ENCODE results near the gene HNRNPA2B1. TPM values are rescaled to one million over a fixed set of nuclear protein-coding genes. Genes with fewer than 3 reads are reported as not detected.
A peak's percentile ranks its signal among the peaks of the same experiment; 100 is the strongest.
"Not testable (repeated sequence)": the region's sequence is repeated elsewhere in the genome, so short reads cannot be mapped to it uniquely, and the experiment has no call there.

The HNRNPA2B1 gene
- total RNA-seq, 1 donor from 2014 or later: 67.1 TPM

DNA sequence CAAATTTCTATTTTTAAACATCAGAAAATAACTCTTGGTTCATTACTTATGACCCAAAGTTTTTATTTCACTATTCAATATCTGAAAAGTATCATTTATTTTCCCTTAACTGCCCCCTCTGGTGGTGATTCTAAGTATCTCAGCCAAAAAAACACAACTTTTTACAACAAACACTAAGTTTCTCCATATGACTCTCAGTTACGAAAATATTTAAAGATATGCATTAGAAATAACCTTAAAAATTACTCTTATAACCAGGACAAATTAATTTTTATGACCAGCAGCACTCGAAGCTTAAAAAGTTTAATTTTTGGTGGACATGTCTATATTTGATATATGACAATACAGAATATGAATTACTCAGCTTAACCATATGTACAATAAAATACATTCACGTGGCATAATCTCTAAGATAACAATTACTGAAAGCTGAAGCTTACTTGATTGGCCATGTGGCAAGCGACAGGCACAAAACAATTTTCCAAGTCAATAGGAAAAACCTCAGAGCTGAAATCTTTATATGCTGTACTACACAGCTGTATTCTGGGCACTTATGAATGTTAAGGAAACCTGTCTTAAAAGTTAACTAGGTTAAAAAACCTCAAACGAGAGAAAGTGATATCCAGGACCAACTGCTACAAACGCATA, 2.3 kb downstream of the HNRNPA2B1 start:
- DNase-seq (ENCODE audit: low read depth in 2 of 2): peak; percentile 47 to 61

DNA sequence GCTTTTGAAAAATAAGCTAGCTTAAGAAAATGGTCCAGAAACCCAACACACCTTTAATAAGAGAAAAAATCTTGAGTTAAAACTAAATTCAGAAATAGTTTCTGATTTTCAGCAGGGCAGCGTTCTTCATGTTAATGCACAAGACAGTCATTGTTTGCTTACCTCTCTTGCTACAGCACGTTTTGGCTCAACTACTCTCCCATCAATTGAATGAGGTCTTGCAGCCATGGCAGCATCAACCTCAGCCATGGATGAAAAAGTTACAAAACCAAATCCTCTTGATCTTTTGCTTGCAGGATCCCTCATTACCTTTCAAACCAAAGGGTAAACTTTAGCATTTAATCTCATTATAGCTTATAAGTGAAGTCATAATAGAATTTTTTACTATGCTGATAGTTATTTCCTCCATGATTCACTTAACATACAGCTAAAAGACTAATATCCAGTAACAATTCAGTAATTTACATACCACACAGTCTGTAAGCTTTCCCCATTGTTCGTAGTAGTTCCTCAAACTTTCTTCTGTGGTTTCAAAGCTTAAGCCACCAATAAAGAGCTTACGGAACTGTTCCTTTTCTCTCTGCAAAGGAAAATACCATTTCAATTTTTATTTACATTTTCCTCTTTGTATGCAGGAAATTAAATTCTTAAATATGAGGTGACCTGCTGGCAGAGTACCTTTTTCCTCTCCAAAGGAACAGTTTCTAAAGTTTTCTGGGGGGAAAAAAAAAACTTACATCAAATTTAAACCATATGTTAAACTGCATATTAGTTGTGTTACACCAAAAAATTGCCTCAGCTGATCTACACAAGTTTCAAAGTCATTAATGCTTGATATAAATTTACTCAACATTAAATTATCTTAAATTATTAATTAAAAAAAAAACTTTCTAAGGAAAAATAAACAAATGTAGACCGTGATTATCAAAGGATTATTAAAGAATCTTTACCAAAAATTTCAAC, 3.1 kb downstream of the HNRNPA2B1 start:
- peak in 1 of 2 donors; percentile 23 for DNase-seq (ENCODE audit: low read depth in 2 of 2)

DNA sequence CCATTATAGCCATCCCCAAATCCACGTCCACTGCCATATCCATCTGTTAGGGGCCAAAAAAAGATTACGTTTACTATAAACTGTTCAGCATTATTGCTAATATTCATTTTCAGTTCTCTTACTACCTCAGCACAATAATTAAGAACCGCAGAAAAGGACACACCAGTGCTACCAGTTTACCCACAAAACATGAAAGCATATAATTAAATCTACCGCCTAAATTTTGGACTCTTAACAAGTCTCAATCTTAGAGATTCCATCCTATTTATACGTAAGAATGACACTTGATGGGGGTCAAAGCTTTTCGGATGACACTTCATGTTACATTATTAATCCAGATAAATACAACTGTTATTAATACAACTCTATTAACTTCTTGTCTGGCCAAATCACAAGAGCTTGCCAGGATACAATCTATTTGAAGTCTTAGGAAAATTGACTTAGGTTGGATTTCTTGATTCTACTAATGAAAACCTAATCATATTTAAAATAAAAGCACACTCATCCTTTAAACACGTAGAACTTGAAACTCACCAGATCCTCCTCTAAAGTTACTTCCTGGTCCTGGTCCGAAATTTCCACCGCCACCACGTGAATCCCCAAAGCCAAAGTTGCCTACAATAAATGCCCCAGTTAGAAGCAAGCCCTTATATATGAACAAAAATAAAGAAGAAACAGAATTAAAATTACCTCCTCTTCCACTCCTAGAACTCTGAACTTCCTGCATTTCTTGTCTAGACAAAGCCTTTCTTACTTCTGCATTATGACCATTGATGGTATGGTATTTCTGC, 4.5 kb downstream of the HNRNPA2B1 start:
- no peak for DNase-seq (ENCODE audit: low read depth in 2 of 2)

DNA sequence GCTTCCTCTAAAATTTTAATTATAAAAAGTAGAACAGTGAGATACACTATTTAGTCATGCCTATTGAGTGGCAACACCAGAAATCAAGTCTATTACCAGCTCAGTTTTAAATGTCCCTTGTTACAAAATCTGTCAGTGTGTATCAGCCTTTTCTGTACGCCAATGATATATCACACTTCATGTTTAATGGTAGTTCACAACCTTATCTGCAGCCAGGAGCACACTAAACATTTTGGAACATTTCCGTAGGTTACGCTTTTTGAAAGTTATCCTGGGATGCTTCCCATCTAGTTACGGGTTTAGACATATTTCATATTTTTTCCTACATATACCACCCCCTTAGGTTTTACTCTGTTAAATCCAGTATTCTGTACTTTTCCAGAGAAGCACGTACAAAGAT, 5.4 kb downstream of the HNRNPA2B1 start:
- DNase-seq (ENCODE audit: low read depth in 2 of 2): no peak

DNA sequence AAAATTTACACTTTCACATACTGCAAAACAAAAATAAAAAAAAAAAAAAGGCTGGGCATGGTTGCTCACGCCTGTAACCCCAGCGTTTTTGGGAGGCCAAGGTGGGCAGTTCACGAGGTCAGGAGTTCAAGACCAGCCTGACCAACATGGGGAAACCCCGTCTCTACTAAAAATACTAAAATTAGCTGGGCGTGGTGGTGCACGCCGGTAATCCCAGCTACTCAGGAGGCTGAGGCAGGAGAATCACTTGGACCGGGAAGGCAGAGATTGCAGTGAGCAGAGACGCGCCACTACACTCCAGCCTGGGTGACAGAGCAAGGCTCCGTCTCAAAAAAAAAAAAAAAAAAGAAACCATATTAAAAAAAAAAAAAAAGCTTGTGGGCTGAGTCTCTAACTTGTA, 5.8 kb downstream of the HNRNPA2B1 start:
- DNase-seq (ENCODE audit: low read depth in 2 of 2): not testable (repeated sequence)

DNA sequence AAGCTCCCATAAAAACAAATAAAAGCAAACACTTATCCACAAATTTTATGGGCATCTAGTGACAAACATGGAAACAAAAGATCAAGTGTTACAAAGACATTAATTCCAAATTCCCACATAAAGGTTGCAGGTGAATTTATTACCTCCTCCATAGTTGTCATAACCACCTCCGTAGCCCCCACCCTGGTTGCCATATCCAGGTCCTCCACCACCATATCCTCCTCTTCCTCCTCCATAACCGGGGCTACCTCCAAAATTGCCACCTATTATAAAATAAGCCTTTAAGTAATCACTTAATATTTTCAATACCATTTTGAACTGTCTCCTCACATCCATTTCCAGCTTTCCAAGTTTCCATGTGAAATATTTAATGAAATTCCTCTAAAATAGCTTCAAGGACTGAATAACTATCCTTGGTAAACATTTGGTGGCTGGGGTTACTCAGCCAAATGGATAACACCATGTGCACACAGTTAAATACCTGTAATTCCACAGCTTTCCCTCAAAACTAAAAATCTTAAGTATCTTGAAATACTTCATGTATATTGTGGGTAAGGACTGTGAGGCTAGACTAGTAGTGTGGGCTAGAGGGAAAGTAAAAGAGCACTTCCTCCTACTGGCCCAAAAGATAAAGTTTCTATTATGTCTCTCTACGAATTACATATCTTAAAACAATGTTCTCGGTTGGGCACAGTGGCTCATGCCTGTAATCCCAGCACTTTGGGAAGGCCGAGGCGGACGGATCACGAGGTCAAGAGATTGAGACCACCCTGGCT, 6.9 kb downstream of the HNRNPA2B1 start:
- no peak for DNase-seq (ENCODE audit: low read depth in 2 of 2)

DNA sequence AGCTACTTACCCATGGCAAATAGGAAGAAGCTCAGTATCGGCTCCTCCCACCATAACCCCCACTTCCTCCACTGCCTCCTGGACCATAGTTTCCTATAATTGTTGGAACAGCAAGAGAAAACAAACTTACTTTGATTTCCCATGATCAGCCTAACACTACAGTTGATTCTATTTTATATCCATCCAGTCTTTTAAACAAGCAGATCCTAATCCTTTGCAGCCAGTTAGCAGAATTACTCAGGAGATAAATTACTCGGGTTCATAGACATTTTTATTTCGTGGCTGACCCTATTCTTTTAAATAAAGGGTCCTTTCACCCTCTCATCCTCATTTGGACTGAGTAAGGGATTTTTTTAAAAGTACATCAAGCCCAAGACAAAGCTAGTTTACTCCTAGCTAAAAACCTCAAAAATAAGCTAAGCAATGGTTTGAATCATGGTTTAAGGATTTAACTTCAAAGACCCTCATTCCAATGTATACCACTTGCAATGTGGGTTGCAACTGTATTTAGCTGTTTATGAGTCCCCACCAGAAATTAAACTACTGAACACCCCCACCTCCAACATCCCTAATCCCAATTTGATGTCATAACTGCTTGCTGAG, 8.0 kb downstream of the HNRNPA2B1 start:
- peak; percentile 39 to 64 for DNase-seq (ENCODE audit: low read depth in 2 of 2)

DNA sequence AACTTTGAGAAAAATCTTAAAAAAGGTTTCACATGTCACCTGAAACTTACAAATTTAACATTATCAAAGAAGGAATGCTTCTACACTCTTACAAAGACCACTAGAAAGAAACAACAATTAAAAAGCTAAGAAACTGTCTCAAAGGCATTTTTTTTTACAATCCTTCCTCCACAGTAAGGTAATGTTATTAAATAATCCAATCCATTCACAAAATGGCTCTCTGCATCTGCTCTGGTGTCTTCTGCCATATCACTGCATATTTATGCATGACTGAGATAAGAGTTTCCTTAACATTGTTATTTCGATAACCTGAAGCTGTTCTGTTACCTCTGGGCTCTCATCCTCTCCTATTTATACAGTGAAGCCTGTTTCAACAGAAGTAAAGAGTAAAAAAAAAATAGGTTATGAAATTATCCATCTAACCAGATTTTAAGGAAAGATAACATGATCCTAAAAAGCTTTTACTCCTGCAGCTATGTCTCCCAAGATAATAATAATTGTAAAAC, 8.5 kb downstream of the HNRNPA2B1 start:
- DNase-seq (ENCODE audit: low read depth in 2 of 2): no peak

DNA sequence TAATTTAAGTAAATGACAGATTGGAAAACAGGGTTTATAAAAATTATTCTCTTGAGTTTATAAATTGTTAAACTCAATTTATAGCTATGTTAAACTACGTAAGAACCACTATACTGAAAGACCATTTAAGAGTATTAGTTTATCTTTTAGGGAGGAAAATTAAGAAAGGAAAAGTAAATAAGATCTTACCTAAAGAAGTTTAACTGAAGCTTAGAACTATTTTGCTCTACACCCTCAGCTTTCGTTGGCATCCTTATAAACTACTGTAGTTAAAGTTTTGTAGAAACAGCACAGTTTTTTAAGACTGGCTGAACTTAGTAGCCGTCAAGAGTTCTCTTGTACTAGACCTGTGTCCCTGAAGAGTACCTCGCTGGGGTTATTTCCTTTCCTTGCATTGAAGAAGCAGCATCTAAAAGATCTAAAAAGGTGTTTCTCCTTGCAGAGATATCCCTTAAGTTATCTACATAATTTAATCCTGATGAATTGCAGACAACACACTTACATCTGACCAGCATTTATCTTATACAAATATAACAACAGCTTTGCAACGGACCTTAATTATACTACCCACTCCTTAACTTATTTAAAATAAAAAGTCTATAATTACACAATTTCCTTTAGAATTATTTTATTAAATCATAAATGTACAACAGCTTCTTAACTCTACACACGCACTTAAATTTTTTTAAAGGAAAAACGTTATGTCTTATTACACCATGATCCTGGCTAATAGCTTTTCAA, 9.1 kb downstream of the HNRNPA2B1 start:
- DNase-seq (ENCODE audit: low read depth in 2 of 2): no peak

DNA sequence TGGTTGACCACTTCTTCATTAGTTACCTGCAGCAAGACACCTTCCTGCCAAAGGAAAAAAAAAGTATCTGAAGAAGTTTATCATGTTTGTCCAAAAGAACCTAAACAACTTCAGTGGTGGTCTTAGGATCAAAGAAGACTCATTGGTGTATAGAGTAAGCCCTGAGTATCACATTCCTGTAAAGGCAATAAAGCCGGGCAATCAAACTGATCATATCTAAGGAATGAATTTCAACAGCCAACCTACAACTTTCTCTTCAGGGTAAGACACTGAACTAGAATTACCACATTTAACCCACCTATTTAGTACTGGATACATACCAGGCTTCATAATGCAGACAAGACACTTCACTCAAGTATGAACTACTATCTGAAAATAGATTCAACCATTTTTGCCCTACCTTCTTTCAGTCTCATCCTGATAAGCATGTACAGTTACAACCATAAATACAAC, 10.1 kb downstream of the HNRNPA2B1 start:
- DNase-seq (ENCODE audit: low read depth in 2 of 2): no peak

DNA sequence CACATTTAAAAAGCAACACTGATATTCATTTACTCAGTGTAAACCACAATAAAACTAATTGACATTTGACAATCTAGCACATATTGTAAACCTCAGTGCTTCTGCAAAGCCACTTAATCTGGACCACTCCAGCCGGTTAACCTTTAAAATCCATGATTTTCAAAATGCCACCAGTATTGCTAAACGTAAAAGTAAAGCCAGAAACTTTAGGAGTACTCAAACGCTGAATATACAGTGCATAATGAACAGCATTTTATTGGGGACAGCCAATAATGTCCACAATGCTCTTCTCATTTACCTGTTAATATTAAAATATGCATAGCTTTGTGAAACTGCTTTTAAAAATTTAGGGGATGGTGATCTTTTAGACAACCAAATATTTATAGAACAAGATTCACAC, 10.8 kb downstream of the HNRNPA2B1 start:
- no peak for DNase-seq (ENCODE audit: low read depth in 2 of 2)

DNA sequence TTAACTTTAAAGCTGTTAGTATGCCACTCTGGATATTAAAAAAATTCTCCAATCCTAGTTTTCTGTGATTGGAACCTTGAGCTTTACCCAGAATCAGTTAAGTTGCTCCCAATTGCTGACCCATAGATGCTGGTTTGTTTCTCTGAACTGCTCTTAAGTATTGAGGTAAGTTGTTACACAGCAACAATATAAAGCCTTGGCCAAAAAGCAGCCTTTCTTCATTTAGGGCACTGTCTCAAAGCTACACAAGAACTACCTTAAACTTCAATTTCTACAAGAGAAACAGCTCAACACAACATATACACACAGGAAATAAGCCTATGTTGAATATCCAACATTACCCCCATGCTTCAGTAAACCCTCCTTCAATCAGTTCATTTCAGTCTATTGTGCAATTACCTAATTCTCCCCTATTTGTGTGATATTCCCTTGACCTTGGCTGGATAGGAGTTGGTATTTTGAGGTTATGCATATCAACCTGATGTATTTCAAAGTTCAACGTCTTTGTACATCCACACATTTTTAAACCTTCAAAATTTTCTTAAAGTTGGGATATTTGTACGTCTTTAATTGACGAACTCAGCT, 11.5 kb downstream of the HNRNPA2B1 start:
- no peak for DNase-seq (ENCODE audit: low read depth in 2 of 2)

DNA sequence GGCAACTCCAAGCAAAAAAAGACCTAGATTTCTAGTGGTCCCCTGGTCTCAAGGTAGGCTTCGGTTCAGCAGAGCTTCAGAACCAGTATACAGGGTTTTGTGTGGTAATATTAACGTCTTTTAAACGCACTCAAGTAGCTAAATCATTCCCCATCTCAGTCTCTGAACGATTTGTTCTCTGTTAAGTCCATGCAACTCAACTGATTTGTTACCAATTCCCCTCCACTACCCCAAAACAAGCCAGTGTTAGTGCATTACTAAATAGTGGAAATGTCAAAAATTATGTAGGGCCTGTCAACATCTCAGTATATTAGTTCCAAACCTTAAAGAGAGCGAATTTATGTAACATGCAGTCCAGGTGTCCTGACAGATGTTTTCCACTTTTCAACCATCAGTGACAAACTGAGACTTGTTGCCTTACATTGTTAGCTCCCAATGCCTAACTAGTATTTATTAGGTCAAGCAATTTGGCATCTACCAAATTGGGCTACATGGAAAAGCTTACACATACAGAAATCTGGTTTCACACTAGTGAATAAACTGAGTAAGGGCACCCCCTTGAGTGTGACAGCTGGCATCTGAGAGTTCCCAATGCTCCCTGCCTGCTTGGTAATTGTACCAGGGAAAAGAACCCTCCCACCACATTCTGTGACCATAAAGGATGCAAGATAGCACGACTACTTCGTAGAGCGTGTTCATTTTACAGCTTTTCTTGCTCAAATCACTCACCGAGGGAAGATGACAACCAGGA, 12.2 kb downstream of the HNRNPA2B1 start:
- no peak for DNase-seq (ENCODE audit: low read depth in 2 of 2)

DNA sequence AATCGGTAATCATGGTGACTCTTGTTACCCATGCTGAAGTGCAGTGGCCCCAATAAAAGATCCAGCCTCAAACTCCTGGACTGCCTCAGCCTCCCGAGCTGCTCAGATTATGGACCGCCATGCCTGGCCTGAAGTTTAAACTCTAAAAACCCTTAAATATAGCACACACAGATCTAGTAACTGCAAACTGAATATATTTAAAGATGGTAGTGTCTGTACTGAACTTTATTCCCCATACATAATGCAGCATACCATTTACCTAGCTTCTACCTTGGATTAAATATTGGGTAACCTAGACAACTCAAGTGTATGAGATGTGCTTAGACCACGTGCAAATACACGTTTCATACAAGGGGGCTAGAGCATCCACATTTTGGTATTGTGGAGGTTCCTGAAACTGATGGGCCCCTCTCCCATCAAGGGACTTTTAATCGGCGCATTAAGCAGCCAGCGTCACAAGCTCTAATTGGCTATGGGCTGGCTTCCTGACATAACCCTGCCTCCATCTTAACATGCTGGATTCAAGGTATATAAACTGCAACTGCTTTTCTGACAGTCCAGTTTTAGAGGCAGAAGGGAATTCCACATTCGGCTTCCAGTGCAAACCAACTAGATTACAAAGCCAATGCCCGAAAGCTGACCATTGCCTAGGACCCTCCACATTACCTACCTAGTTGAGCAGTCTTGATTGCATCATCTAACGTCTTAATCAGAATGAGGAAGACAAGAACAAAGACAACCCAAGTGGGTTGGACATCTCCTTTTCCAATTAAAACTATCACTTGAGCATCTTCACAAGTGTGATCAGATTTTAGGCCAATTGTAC, 13.0 kb downstream of the HNRNPA2B1 start:
- no peak for DNase-seq (ENCODE audit: low read depth in 2 of 2)

DNA sequence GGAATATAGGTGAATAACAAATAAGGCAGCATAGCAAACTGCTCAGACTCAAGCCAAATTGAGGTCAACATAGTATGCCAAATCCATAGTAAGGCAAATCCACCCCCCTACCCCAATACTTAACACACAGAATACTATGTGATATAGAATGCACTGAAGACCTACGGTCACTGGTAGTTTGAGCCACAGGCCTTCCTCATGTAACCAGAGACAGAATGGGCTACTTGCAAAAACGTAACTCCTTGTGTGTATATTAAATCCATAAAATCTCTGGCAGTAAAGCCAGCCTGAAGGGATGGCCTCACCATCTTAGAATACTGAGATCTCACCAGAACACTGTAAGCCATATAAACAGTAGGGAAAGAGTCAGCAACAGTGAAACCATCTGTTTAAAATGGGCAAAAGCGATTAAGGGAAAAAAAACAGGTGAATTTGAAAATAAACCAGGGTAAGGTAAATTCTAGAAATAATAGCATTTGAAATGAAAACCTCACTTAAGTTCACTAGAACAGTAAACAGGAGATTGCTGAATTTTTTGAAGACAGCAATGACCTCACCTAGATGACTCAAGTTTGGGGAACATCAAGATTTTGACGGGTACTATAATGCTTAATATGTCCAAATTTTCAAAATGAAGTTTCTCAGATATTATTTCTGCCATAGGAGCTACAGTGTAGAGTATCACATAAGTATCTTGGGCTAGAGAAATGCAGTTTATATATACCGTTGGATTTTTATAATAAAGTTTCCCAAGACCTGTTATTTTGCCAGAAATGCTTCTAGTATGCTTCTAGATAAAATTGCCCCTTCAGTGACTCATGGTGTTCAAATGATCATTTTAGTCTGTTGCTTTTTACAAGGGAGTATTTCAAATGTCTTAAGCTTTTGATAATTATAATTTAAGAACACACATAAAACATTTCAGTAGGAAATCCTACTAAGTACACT, 13.9 kb downstream of the HNRNPA2B1 start:
- no peak for DNase-seq (ENCODE audit: low read depth in 2 of 2)

DNA sequence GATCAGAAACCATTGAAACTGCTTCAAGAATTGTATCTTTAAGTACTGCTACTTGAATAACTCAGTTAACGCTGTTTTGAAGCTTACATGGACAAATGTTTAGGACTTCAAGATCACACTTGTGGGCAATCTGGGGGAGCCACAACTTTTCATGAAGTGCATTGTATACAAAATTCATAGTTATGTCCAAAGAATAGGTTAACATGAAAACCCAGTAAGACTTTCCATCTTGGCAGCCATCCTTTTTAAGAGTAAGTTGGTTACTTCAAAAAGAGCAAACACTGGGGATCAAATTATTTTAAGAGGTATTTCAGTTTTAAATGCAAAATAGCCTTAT, 14.7 kb downstream of the HNRNPA2B1 start:
- DNase-seq (ENCODE audit: low read depth in 2 of 2): no peak
